Hematopoietic multipotent progenitor cell (in vitro differentiated cells): ENCODE data around the gene NFX1. TPM values are rescaled to one million over a fixed set of nuclear protein-coding genes. Genes with fewer than 3 reads are reported as not detected.
A peak's percentile ranks its signal among the peaks of the same experiment; 100 is the strongest.
"Not testable (repeated sequence)": the region's sequence is repeated elsewhere in the genome, so short reads cannot be mapped to it uniquely, and the experiment has no call there.

ENCODE experiments used
- DNase-seq, 3 donors: peaks; one replicate each; pipeline ENCODE4 v3.0.0-alpha.2; 2011 to 2015; ENCODE audit warnings: low read depth in 2 of 3, low spot score in 2 of 3
- total RNA-seq: library from RNA; depleted of rRNA; stranded (reverse); fragments of >200 nt; gene quantifications from one replicate; pipeline ENCODE4 v1.2.3, GENCODE V29; 2012

NFX1 gene
- total RNA-seq, 1 donor: 35.5 TPM

GRCh38 chr9:33306037-33306436 is 15.7 kb downstream of the NFX1 start:
- DNase-seq: no peak

- DNase-seq: no peak
Measured at GRCh38 chr9:33307067-33307466, 16.8 kb downstream of the NFX1 start.

DNA sequence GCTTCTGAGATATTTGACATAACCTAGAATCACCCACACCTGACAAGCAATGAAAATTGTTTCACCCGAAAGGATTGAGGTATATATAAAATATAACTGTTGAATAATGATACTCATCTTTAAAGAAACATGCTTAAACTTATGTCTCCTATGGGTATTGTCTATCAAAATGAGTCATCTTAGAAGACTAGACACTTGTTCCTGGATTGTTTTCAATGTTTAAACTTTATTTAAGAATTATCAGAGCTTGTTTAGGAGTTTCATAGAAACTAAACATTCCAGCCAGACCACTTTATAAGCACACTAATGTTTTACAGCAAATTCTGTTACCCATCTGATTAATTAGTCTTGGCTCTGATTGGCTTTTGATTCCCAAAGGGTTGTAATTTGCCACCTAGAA is 19.6 kb downstream of the NFX1 start:
- no peak for DNase-seq

- DNase-seq: no peak
Measured at GRCh38 chr9:33310748-33311147, 20.4 kb downstream of the NFX1 start.

DNA sequence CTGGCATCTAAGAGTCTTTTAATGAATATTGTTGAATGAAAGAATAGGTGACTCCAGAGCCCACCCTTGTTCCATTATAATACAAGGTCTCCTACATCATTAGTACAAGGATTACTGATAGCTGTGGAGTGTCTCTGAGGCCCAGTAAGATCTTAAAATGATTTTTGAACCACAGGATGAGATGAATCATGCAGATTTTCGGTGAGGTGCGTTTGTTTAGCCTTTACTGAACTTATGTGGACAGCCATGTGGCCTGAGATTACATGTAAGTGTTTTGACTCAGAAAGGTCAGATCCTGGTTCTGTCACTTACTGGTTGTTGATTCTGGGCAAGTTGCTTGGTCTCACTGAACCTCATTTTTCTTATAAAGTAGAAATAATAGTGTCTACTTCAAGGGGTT is 21.6 kb downstream of the NFX1 start:
- DNase-seq: no peak

DNA sequence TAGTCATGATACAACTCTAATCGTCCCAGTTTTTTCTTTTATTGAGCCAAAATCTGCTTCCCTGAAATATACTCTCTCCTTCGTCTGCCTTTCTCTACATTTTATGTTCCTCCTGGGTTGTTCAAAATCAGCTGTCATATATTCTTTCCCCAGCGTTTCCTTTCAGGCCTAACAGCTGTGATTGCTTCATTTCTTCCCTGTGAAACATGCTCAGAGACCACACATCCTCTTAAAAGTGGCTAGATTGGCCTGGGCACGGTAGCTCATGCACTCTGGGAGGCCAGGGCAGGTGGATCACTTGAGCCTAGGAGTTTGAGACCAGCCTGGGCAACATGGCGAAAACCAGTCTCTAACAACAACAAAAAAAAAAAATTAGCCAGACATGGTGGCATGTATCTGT is 25.1 kb downstream of the NFX1 start:
- DNase-seq: no peak

GRCh38 chr9:33317136-33317535 is 26.8 kb downstream of the NFX1 start:
- not testable (repeated sequence) for DNase-seq

- no peak for DNase-seq
Measured at GRCh38 chr9:33318225-33318624, 27.9 kb downstream of the NFX1 start.

- no peak for DNase-seq
Measured at GRCh38 chr9:33318781-33319180, 28.5 kb downstream of the NFX1 start.

DNA sequence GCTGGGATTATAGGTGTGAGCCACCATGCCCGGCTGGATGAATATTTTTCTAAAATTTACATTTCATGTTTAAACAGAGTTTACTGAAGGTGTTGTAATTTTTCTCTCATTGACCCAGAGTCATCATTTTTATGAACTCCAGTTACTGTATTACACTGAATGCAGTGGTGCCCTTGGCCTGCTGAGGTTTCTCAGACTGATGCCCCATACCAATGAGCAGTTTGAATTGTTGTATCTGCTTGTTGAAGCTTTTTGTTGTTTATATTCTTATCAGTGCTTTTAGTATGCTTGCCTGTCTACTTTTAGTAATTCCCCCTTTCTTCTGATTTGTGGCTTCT is 29.9 kb downstream of the NFX1 start:
- no peak for DNase-seq

GRCh38 chr9:33320568-33321261 is 30.4 kb downstream of the NFX1 start:
- DNase-seq: no peak

DNA sequence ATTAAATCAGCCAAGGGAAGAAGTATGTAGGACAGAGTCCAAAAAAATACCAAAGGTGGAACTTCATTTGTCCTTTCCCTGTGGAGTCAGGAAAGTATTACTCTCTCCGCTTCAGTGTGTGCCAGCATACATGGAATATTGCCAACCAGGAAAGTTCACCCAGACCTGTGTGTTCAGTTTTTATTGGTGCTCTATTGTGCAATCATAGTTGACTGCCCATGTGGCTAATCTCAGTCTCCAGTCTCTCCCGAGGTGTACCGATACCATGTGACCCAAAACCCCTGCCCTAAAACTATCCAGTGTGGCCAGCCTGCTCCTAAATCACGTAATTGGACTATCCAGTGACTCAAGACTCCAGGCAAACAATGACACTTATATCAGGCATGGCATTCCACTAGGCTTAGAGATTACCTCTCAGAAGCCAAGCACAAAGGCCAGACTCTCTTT is 38.8 kb downstream of the NFX1 start:
- DNase-seq: no peak

DNA sequence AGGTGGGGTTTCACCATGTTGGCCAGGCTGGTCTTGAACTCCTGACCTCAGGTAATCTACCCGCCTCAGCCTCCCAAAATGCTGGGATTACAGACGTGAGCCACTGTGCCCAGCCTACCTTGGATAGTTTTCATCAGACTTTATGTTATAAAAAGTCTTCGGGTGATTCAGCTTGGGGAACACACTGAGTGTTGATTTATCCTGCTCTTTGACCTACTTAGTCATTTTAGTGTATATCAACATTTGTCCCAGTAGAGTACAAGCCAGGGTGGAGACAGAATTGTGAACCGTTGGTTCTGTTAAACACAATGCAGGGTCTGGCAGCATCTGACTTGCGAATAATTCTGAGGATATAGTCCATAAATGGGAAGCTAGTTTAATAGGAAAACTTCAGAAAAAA is 39.7 kb downstream of the NFX1 start:
- DNase-seq: no peak

GRCh38 chr9:33331377-33331891 is 41.1 kb downstream of the NFX1 start:
- no peak for DNase-seq

DNA sequence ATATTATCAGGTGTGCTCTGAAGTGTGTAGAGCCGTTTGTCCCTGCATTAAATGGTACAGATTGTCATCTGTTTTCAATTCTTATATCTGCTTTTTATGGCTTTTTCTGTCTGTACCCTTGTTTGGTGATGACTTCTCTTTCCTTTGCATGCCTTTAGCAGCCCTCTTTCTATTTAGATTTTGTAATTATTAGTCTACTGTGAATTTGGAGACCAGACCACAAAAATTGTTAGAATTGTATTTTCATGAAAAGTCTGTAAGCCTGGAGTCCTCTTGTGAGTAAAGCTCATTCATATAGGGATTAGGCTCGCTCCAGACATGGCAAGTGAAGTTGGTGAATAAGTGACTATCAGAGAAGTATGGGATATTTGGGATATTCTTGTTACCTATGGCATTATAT is 41.7 kb downstream of the NFX1 start:
- DNase-seq: no peak

DNA sequence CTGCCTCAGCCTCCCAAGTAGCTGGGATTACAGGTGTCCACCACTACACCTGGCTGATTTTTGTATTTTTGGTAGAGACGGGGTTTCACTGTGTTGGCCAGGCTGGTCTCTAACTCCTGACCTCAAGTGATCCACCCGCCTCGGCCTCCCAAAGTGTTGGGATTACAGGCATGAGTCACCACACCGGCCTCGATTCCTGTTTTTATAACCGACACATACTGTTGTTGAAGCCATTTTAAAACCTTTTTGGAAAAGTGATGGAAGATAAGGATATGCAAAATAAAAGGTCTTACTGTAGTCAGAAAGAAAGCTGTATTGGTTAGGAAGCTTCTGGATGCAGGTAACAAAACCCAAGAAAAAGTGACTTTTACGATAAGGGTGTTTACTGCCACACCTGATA is 42.6 kb downstream of the NFX1 start:
- not testable (repeated sequence) for DNase-seq

DNA sequence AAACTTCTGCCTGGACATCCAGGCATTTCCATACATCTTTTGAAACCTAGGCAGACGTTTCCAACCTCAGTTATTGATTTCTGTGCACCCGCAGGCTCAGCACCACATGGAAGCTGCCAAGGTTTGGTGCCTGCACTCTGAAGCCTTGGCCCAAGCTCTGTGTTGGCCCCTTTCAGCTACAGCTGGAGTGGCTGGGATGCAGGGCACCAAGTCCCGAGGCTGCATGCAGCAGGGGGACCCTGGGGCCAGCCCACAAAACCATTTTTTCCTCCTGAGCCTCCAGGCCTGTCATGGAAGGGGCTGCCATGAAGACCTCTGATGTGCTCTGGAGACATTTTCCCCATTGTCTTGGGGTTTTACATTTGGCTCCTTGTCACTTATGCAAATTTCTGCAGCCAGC is 49.9 kb downstream of the NFX1 start:
- no peak for DNase-seq

- no peak for DNase-seq
Measured at GRCh38 chr9:33341182-33341581, 50.9 kb downstream of the NFX1 start.

- DNase-seq: no peak
Measured at GRCh38 chr9:33344145-33344544, 53.8 kb downstream of the NFX1 start.

DNA sequence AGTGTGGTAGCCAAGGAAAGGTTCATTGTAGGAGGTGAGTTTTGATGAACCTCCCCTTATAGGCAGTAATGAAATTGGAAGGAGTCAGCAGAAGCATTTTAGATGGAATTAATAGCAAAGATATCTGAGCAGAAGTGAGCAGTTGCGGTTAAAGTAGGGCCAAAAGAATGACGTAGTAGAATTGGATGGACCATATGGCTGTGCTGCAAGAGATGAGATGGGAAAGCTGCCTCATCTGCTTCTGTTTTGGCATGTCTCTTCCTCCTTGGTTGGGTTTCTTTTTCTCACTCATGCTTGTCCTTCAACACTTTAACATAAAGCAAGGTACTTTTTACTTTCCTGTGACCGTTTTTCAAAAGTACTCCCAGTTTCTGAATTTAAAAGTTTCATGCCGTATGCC is 56.2 kb downstream of the NFX1 start:
- no peak for DNase-seq

DNA sequence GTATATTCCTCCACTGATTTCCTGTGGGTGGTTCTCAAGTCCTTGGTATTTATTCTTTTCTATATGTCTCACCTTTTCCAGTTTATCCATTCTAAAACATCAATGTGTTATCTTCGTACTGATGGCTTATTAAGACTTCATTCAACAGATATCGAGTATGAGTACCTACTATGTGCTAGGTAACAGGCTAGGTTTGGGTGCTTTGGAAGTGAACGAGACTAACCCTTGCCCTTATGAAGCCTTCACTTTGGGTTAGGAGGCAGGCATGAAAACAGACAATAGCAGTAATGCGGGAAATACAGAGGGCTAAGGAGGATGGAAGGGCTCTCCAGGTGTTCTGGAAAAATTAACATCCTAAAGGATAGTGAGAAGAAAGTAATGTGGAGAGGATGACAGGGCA is 58.7 kb downstream of the NFX1 start:
- no peak for DNase-seq

DNA sequence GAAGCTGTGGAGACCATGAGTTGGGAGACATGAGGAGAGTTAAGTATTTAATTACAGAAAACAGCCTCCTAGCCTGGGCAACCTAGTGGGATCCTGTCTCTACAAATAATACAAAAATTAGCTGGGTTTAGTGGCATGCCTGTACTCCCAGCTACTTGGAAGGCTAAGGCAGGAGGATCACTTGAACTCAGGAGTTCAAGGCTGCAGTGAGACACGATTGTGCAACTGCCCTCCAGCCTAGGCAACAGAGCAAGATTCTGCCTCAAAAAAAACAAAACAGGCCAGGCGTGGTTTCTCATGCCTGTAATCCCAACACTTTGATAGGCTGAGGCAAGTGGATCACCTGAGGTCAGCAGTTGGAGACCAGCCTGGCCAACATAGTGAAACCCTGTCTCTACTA is 59.4 kb downstream of the NFX1 start:
- no peak for DNase-seq

DNA sequence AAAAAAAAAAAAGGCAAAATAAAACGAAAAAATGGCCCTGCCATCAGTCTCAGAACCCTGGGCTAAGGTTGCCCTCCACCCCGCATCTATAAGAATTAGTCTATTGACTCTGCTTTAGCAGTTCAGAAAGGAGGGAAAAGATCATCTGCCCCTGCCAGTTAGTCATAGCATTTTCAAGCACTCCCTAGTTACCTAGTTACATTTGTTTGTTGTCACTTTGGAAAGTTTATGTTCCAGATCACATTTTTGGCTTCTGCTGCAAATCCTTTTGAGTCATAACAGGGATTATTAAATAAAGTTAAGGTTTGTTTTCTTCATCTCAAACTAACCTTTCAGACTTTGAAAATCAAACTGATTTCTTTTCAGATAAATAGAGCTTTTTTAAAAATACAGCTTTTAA is 60.0 kb downstream of the NFX1 start:
- DNase-seq: peak in 2 of 3 donors; percentile 23 to 35
